CD4-positive, alpha-beta T cell treated with Interleukin-2 at 100 ng/mL for 4 hours (primary cell): ENCODE measurements around the gene PEAR1.

Experiments used
- DNase-seq: peaks from one replicate; pipeline ENCODE4 v3.0.0-alpha.2; 2020; ENCODE audit warnings: low spot score

The PEAR1 gene

GRCh38 chr1:156901966-156902915, 8.7 kb downstream of the PEAR1 start:
- DNase-seq, result no peak

DNA sequence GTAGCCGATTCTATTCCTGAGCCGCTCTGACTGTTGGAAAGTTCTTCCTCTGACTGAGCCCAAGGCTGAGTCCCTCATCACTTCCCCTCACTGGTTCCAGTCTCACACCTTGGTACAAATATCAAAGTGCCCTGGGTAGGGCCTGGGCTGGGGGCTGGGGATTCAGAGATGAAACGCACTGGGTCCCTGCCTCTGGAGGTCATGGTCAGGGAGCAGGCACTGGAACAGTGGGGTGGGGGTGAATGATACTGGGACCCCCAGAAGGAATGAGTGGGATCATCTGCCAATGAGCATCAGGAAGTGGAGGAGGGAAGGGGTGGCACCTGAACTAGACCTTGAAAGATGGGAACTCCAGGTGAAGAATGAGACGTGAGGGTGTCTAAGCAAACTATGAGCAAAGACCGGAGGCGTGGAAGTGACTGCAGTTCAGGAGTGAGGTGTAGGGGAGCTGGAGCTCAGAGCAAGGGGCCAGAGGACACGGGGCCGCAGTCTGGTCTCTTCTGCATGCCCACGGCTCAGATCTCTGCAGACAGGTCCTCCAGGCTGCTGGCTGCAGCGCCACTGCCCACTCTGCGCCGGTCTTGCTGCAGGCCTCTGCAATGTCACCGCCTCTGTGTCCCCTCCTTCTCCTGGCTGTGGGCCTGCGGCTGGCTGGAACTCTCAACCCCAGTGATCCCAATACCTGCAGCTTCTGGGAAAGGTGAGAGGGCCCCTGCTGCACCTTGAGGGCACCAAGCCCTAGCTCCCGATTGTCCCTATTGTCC, 10.0 kb downstream of the PEAR1 start:
- DNase-seq, result no peak

GRCh38 chr1:156904187-156904959, 10.9 kb downstream of the PEAR1 start:
- no peak for DNase-seq

DNA sequence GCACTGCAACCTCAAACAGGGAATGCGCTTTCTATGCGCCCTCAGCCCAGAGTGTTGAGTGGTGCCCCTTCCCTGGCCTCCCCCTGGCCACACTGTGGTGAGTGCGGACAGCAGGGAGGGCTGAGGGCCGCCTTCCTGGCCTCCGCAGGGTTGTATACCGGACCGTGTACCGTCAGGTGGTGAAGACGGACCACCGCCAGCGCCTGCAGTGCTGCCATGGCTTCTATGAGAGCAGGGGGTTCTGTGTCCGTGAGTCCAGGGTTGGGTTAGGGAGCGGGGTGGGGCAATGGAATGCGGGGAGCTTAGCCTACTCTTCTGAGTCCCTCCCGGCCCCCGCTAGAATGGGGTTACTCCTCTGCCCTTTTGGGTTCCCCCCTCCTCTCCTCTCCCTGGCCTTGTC, 11.7 kb downstream of the PEAR1 start:
- no peak for DNase-seq

- no peak for DNase-seq
Observed at GRCh38 chr1:156905651-156906050, 12.1 kb downstream of the PEAR1 start.

GRCh38 chr1:156906206-156906906, 12.8 kb downstream of the PEAR1 start:
- DNase-seq, result no peak

GRCh38 chr1:156908541-156908940, 15.0 kb downstream of the PEAR1 start:
- DNase-seq, result no peak

DNA sequence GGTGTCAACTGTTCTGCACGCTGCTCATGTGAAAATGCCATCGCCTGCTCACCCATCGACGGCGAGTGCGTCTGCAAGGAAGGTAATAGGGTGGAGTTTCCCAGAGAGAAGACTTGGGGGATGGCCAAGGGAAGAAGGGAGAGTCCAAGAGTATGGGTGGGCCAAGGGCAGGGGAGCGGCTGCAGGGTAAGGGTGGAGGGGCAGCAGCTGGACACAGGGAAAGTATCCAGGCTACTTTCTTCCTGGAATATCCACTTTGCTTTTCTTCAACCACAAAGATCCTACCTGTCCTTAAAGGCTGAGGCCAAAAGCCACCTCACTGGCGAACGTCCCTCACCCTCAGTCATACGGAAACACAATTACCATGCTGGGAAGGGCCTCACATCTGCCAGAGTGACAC, 15.4 kb downstream of the PEAR1 start:
- DNase-seq, result no peak

DNA sequence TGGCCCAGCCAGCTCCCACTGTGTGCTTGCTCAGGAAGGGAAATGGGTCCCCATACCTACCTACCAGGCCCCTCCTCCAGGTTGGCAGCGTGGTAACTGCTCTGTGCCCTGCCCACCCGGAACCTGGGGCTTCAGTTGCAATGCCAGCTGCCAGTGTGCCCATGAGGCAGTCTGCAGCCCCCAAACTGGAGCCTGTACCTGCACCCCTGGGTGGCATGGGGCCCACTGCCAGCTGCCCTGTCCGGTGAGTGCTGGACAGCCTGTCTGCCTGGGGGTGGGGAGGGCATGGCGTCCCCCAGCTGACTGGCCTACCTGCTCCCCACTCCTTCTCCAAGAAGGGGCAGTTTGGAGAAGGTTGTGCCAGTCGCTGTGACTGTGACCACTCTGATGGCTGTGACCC, 16.2 kb downstream of the PEAR1 start:
- no peak for DNase-seq

- peak; percentile 50 for DNase-seq
Observed at GRCh38 chr1:156910309-156910782, 16.8 kb downstream of the PEAR1 start.

GRCh38 chr1:156911577-156912298, 18.2 kb downstream of the PEAR1 start:
- DNase-seq, result no peak

GRCh38 chr1:156912310-156912709, 18.8 kb downstream of the PEAR1 start:
- DNase-seq, result no peak

GRCh38 chr1:156912861-156913808, 19.6 kb downstream of the PEAR1 start:
- no peak for DNase-seq

DNA sequence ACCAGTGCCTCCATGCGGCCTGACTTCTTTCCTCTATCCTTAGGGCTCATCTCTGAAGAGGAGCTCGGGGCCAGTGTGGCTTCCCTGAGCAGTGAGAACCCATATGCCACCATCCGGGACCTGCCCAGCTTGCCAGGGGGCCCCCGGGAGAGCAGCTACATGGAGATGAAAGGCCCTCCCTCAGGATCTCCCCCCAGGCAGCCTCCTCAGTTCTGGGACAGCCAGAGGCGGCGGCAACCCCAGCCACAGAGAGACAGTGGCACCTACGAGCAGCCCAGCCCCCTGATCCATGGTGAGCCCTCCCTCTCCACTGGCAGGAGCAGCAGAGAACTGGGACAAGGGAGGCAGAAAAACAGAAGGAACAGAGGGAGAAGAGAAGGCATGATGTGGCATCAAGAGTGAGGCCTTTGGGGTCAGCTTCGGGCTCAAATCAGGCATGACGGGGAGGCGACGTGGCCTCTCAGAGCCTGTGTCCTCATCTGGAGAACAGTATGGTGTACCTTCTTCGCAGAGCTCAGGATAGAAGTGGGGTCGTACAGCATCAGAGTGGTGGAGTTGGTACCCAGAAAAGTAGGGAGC, 20.4 kb downstream of the PEAR1 start:
- DNase-seq, result no peak

GRCh38 chr1:156914440-156914856, 20.9 kb downstream of the PEAR1 start:
- DNase-seq, result no peak

DNA sequence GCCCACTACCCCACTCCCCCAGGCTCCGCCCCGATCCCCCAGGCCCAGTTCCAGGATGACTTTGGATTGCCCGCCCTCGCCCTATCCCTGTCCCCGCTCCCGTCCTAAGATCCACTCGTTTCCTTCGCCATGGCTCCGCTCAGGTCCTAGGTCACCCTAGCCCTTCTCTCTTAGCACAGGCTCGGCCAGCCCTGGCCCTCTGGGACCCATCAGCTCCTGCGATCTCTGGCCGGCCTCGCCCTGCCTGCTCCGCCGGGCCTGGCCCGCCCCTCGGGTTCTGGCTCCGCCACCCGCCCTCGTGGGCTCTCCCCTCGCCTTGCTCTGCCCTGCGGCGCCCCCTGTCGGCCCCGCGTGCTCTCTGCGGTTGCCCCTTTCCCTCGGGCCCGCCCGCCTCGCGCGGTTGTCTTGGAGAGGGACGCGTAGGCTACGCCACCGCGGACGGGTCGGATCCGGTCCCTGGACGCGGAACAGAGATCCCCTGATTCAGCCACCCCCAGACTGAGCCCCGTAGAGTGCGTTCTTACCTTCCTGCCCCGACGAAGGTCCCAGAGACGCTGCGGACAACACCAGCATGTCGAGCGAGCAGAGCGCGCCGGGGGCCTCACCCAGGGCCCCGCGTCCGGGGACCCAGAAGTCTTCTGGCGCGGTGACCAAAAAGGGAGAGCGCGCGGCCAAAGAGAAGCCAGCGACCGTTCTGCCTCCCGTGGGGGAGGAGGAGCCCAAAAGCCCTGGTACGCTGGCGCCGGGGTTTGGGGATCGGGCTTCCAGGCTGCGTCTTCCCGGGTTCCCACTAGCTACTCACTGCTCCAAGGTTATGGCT, 26.9 kb downstream of the PEAR1 start, which contains the start of gene LRRC71:
TSS of gene LRRC71 (plus strand) at position 400 of the 820 bp plus-strand sequence. CDS start at position 572, 172 bp downstream.
- DNase-seq, result peak; percentile 35

- no peak for DNase-seq
Observed at GRCh38 chr1:156921053-156921529, 27.6 kb downstream of the PEAR1 start.
